Keratinocyte (primary cell): ENCODE measurements around the gene SLC27A4. TPM values are rescaled to one million over a fixed set of nuclear protein-coding genes. Genes with fewer than 3 reads are reported as not detected.

ENCODE experiments used
- DNase-seq: peaks from one replicate; pipeline ENCODE4 v3.0.0-alpha.2; 2011; ENCODE audit warnings: low read depth, missing footprints, low spot score
- FAIRE-seq: peaks from 2 replicates; lab custom pipeline; 2011; peaks lifted over from hg19 to GRCh38; lab: Jason Lieb, UNC
- H2AFZ ChIP-seq: 2 replicates; pipeline ENCODE4 v1.6.0; 2012; ENCODE audit warnings: low read length, control low read depth, inconsistent platforms; ENCODE audit not compliant: control insufficient read depth
- H3K27ac ChIP-seq: 2 replicates; pipeline ENCODE4 v1.5.1; 2011; ENCODE audit warnings: low read length; ENCODE audit not compliant: control insufficient read depth, insufficient read depth
- H3K27me3 ChIP-seq: 3 replicates; pipeline ENCODE4 v1.6.0; 2011; ENCODE audit warnings: low read length; ENCODE audit not compliant: control insufficient read depth, insufficient read depth; ENCODE audit errors: extremely low read depth
- H3K36me3 ChIP-seq, 2 experiments: 2 replicates in 1 of 2; 3 replicates in 1 of 2; pipeline ENCODE4 v1.5.1; 2011; ENCODE audit warnings: low read length in 2 of 2, mild to moderate bottlenecking in 1 of 2; ENCODE audit not compliant: control insufficient read depth in 2 of 2, insufficient read depth in 2 of 2; ENCODE audit errors: extremely low read depth in 1 of 2
- H3K4me1 ChIP-seq: 3 replicates; pipeline ENCODE4 v1.5.1; 2011; ENCODE audit warnings: low read length; ENCODE audit not compliant: control insufficient read depth, insufficient read depth; ENCODE audit errors: extremely low read depth
- H3K4me2 ChIP-seq: 3 replicates; pipeline ENCODE4 v1.6.0; 2011; ENCODE audit warnings: low read depth, low read length; ENCODE audit not compliant: control insufficient read depth, insufficient read depth; ENCODE audit errors: extremely low read depth
- H3K4me3 ChIP-seq, 3 experiments: fragments of 200-600 bp in 1 of 3; sonication (generic) in 1 of 3; 2 replicates in 2 of 3; 3 replicates in 1 of 3; pipeline ENCODE4 v1.5.1; 2011 to 2016; ENCODE audit warnings: low read length in 3 of 3, mild to moderate bottlenecking in 3 of 3, control low read depth in 2 of 3, inconsistent platforms in 1 of 3, low read depth in 1 of 3, mixed read lengths in 1 of 3, mixed run types in 1 of 3, moderate library complexity in 1 of 3; ENCODE audit not compliant: control insufficient read depth in 2 of 3, insufficient read depth in 2 of 3; ENCODE audit errors: extremely low read depth in 1 of 3
- H3K79me2 ChIP-seq: 2 replicates; pipeline ENCODE4 v1.6.0; 2012; ENCODE audit warnings: low read length; ENCODE audit not compliant: control insufficient read depth, insufficient read depth
- H3K9ac ChIP-seq: 3 replicates; pipeline ENCODE4 v1.6.0; 2011; ENCODE audit warnings: low read length; ENCODE audit not compliant: control insufficient read depth, insufficient read depth; ENCODE audit errors: extremely low read depth
- H3K9me1 ChIP-seq: 3 replicates; pipeline ENCODE4 v1.6.0; 2011; ENCODE audit warnings: low read length; ENCODE audit not compliant: control insufficient read depth, insufficient read depth; ENCODE audit errors: extremely low read depth
- H3K9me3 ChIP-seq: 2 replicates; pipeline ENCODE4 v1.5.1; 2012; ENCODE audit warnings: low read depth, low read length; ENCODE audit not compliant: control insufficient read depth
- H4K20me1 ChIP-seq: 3 replicates; pipeline ENCODE4 v1.6.0; 2011; ENCODE audit warnings: low read length; ENCODE audit not compliant: control insufficient read depth, insufficient read depth; ENCODE audit errors: extremely low read depth
- EZH2 ChIP-seq: IDR thresholded peaks from one replicate; pipeline ENCODE4 v1.6.1; 2012; ENCODE audit warnings: inconsistent platforms, mild to moderate bottlenecking, low read length, moderate library complexity
- dilution Hi-C: fragments of 300-500 bp; cut with MboI; formaldehyde crosslinking; loops from one replicate; pipeline ENCODE4 v1.7.0; 2020; ENCODE audit warnings: low sequenced_read_pairs; ENCODE audit not compliant: extremely low pct_ligation_motif_present
- polyA plus RNA-seq, 5 experiments: library from polyadenylated mRNA; depleted of rRNA in 3 of 5; stranded (reverse) in 3 of 5; stranded (forward) in 1 of 5; unstranded in 1 of 5; fragments of >200 nt; gene quantifications; 1 replicate in 1 of 5; 2 replicates in 3 of 5; 3 replicates in 1 of 5; pipeline versions ENCODE4 v1.2.1 to v1.2.3, GENCODE V29; 2011 to 2012; ENCODE audit warnings: missing spikeins in 2 of 5, low read depth in 1 of 5, low replicate concordance in 1 of 5
- TF ChIP-seq, protein P1 (sequence below), 3 experiments: IDR thresholded peaks in 1 of 3; conservative IDR thresholded peaks in 1 of 3; optimal IDR thresholded peaks in 1 of 3; 2 replicates in 2 of 3; 3 replicates in 1 of 3; pipeline versions ENCODE3 to v1.5.1; 2011; ENCODE audit warnings: low read length in 3 of 3, mild to moderate bottlenecking in 3 of 3, moderate library complexity in 2 of 3, control low read depth in 1 of 3, inconsistent platforms in 1 of 3; ENCODE audit not compliant: insufficient read depth in 2 of 3; ENCODE audit errors: extremely low read depth in 1 of 3

Gene SLC27A4
- polyA plus RNA-seq, 1 donor (not counting 4 experiments of a cell fraction or from before 2014, with no cell fraction given), result 17.3 TPM

DNA sequence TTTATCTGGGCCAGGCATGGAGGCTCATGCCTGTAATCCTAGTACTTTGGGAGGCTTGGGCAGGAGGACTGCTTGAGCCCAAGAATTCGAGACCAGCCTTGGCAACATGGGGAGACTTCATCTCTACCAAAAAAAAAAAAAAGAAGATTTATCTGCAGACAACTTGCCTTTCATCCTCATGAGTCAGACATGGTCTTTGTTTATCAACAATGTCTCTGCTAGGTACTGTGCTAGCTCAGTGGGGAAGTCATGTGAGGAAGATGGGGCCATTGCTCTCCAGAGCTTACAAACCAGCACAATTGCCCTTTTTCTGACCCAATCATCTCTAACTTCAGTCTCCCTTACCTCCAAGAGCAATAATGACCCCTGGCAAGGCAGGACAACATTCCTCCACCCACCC lies 32.5 kb downstream of the SLC27A4 start:
- Histone ChIP-seq H3K27ac (peak overlapping the region; percentile 63), H4K20me1 (no peaks in the 10 kb centered on the region), H3K4me2 (peak overlapping the region; percentile 92), H3K4me1 (peaks cover 13% of the 10 kb centered on the region), H3K79me2 (peaks cover 55% of the 10 kb centered on the region), H2AFZ (no peak overlapping the region), H3K9me3 (no peaks in the 10 kb centered on the region), H3K36me3 (peaks cover 4 to 6% of the 10 kb centered on the region in 2 experiments), H3K9me1 (peaks cover 2% of the 10 kb centered on the region), H3K4me3 (peak overlapping the region in 2 of 3 experiments; percentile 76 to 91), H3K27me3 (no peaks in the 10 kb centered on the region), H3K9ac (peak overlapping the region; percentile 91)
- TF ChIP-seq, protein P1, sequence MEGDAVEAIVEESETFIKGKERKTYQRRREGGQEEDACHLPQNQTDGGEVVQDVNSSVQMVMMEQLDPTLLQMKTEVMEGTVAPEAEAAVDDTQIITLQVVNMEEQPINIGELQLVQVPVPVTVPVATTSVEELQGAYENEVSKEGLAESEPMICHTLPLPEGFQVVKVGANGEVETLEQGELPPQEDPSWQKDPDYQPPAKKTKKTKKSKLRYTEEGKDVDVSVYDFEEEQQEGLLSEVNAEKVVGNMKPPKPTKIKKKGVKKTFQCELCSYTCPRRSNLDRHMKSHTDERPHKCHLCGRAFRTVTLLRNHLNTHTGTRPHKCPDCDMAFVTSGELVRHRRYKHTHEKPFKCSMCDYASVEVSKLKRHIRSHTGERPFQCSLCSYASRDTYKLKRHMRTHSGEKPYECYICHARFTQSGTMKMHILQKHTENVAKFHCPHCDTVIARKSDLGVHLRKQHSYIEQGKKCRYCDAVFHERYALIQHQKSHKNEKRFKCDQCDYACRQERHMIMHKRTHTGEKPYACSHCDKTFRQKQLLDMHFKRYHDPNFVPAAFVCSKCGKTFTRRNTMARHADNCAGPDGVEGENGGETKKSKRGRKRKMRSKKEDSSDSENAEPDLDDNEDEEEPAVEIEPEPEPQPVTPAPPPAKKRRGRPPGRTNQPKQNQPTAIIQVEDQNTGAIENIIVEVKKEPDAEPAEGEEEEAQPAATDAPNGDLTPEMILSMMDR (optimal IDR thresholded peaks at IDR 0.05 in 1 of 3, IDR thresholded peaks at IDR 0.05 in 1 of 3, conservative IDR thresholded peaks at IDR 0.05 in 1 of 3; ENCODE audit: extremely low read depth in 1 of 3, insufficient read depth in 2 of 3, low read length in 3 of 3), result no peak
- no peak for TF ChIP-seq EZH2
- DNase-seq, result no peak
- FAIRE-seq, result no peak
- dilution Hi-C loops, result no loop called here

DNA sequence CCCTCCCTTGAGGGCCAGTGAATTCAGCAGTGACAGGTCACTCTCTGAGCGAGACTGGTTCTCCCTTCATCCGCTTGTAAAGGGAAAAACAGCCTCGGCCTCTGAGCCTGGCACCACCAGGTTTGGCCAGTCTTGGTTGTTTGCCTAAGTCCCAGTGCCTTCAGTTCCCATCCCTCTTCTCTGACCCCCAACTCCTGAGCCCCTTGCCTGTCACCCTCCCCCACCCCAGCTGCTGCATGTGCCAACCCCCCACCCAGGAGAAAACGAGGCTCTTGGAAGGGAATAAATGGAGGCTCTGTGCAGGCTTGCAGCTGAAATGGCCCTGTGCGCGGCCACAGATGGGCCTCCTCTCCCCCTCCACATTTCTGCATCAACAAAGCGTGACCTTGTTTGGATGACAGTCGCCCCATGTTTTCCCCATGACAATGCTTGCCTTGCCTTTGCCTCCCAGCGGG lies 33.9 kb downstream of the SLC27A4 start:
- Histone ChIP-seq H4K20me1 (no peaks in the 10 kb centered on the region), H3K9me3 (no peaks in the 10 kb centered on the region), H2AFZ (no peak overlapping the region), H3K9me1 (peaks cover 2% of the 10 kb centered on the region), H3K4me3 (no peak overlapping the region), H3K9ac (no peak overlapping the region), H3K79me2 (peaks cover 58% of the 10 kb centered on the region), H3K4me2 (no peak overlapping the region), H3K27ac (no peak overlapping the region), H3K27me3 (no peaks in the 10 kb centered on the region), H3K4me1 (peaks cover 13% of the 10 kb centered on the region), H3K36me3 (peaks cover 4 to 8% of the 10 kb centered on the region in 2 experiments)
- TF ChIP-seq EZH2, result no peak
- TF ChIP-seq, protein P1 (optimal IDR thresholded peaks at IDR 0.05 in 1 of 3, IDR thresholded peaks at IDR 0.05 in 1 of 3, conservative IDR thresholded peaks at IDR 0.05 in 1 of 3; ENCODE audit: extremely low read depth in 1 of 3, insufficient read depth in 2 of 3, low read length in 3 of 3), result no peak
- dilution Hi-C loops, result no loop called here
- DNase-seq (no peak), FAIRE-seq (no peak)
